Measurements from ENCODE around the gene IMMP2L.

- no peak for TF ChIP-seq EZH2phosphoT487 (conservative IDR thresholded peaks at IDR 0.05; ENCODE audit: low read length)
- TF ChIP-seq CTCF (IDR thresholded peaks at IDR 0.05; ENCODE audit: insufficient read depth, low read length, poor library complexity, severe bottlenecking) = no peak
Measured at GRCh38 chr7:111240371-111240770, 321.9 kb downstream of the IMMP2L start.

Measured in SU-DHL-6 (cell line).